PFSK-1 (cell line): ENCODE measurements around the gene PIANP.

Experiments used
- FOXP2 ChIP-seq: optimal IDR thresholded peaks from 2 replicates; pipeline ENCODE3; 2011; ENCODE audit warnings: borderline replicate concordance, control low read depth, inconsistent platforms; ENCODE audit not compliant: insufficient read depth; ENCODE audit errors: extremely low read length, extremely low read depth
- POLR2AphosphoS5 ChIP-seq: IDR thresholded peaks from 2 replicates; pipeline ENCODE4 v1.6.1; 2012; ENCODE audit warnings: low read depth, mild to moderate bottlenecking, control low read depth, low read length, moderate library complexity
- SIN3A ChIP-seq: IDR thresholded peaks from 2 replicates; pipeline ENCODE4 v1.6.1; 2012; ENCODE audit warnings: mild to moderate bottlenecking, low read length, moderate library complexity, borderline replicate concordance; ENCODE audit not compliant: insufficient read depth
- TAF1 ChIP-seq: IDR thresholded peaks from 2 replicates; pipeline ENCODE4 v1.6.1; 2012; ENCODE audit warnings: low read length, control low read depth, borderline replicate concordance; ENCODE audit not compliant: insufficient read depth
- TF ChIP-seq, protein P1 (sequence below), 2 experiments: IDR thresholded peaks; 2 replicates each; pipeline versions ENCODE4 v1.6.1 to v1.8.0; 2011 to 2012; ENCODE audit warnings: low read depth in 2 of 2, low read length in 2 of 2, control low read depth in 1 of 2, inconsistent platforms in 1 of 2, mild to moderate bottlenecking in 1 of 2, moderate library complexity in 1 of 2; ENCODE audit not compliant: insufficient read depth in 1 of 2

Gene PIANP

GRCh38 chr12:6647083-6647604 is 53.5 kb downstream of the PIANP start, which contains the start of gene ACRBP:
Gene ACRBP (minus strand): TSS chr12:6647432. CDS start chr12:6647366, 66 bp downstream.
- no peak for TF ChIP-seq FOXP2
- TF ChIP-seq POLR2AphosphoS5, result no peak
- TF ChIP-seq TAF1, result no peak
- TF ChIP-seq, protein P1, sequence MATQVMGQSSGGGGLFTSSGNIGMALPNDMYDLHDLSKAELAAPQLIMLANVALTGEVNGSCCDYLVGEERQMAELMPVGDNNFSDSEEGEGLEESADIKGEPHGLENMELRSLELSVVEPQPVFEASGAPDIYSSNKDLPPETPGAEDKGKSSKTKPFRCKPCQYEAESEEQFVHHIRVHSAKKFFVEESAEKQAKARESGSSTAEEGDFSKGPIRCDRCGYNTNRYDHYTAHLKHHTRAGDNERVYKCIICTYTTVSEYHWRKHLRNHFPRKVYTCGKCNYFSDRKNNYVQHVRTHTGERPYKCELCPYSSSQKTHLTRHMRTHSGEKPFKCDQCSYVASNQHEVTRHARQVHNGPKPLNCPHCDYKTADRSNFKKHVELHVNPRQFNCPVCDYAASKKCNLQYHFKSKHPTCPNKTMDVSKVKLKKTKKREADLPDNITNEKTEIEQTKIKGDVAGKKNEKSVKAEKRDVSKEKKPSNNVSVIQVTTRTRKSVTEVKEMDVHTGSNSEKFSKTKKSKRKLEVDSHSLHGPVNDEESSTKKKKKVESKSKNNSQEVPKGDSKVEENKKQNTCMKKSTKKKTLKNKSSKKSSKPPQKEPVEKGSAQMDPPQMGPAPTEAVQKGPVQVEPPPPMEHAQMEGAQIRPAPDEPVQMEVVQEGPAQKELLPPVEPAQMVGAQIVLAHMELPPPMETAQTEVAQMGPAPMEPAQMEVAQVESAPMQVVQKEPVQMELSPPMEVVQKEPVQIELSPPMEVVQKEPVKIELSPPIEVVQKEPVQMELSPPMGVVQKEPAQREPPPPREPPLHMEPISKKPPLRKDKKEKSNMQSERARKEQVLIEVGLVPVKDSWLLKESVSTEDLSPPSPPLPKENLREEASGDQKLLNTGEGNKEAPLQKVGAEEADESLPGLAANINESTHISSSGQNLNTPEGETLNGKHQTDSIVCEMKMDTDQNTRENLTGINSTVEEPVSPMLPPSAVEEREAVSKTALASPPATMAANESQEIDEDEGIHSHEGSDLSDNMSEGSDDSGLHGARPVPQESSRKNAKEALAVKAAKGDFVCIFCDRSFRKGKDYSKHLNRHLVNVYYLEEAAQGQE (IDR thresholded peaks at IDR 0.05; ENCODE audit: insufficient read depth in 1 of 2, low read depth in 2 of 2, low read length in 2 of 2), result no peak
- no peak for TF ChIP-seq SIN3A

- TF ChIP-seq, protein P1 (IDR thresholded peaks at IDR 0.05; ENCODE audit: insufficient read depth in 1 of 2, low read depth in 2 of 2, low read length in 2 of 2), result no peak
- TF ChIP-seq FOXP2 (no peak), TAF1 (no peak), POLR2AphosphoS5 (no peak), SIN3A (no peak)
Measured at GRCh38 chr12:6646276-6647082, 54.1 kb downstream of the PIANP start.

- TF ChIP-seq SIN3A, result no peak
- TF ChIP-seq TAF1, result no peak
- TF ChIP-seq, protein P1 (IDR thresholded peaks at IDR 0.05; ENCODE audit: insufficient read depth in 1 of 2, low read depth in 2 of 2, low read length in 2 of 2), result no peak
- TF ChIP-seq POLR2AphosphoS5, result no peak
- TF ChIP-seq FOXP2, result no peak
Measured at GRCh38 chr12:6644903-6645302, 55.7 kb downstream of the PIANP start.

DNA sequence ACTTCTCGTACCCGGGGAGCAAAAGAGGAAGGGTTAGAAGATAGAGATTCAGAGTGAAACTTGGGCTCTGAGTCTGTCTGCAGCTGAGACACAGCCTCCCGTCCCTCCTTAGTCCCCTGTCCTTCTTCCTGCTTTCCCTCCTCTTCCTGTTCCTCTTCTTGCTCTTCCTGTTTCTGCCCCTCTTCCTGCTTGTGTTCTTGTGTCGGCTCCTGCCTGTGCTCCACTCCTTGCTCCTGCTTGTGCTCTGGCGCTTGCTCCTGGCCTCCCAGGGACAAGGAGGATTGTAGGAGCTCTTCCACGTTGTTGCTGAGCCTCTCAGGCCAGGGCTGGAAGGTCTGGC is 56.4 kb downstream of the PIANP start:
- peak; percentile 84 for TF ChIP-seq POLR2AphosphoS5
- TF ChIP-seq FOXP2, result no peak
